H1 (cell line): Measurements from ENCODE around the gene SELPLG. TPM values are rescaled to one million over a fixed set of nuclear protein-coding genes. Genes with fewer than 3 reads are reported as not detected.

ENCODE experiments used
- CTCF ChIA-PET: fragments of 300-600 bp; sonication (Branson Sonifier 250); formaldehyde crosslinking; loops from one replicate; lab custom pipeline; 2021; ENCODE audit not compliant: partially characterized antibody; lab: Charles Lee
- POLR2A ChIA-PET: fragments of 300-600 bp; sonication (Branson Sonifier 250); formaldehyde crosslinking; loops from one replicate; lab custom pipeline; 2021; ENCODE audit warnings: inconsistent platforms; ENCODE audit not compliant: partially characterized antibody; lab: Charles Lee
- DNase-seq, 2 experiments: peaks; one replicate each; pipeline versions ENCODE4 v3.0.0 to v3.0.0-alpha.2; 2010 to 2022; ENCODE audit warnings: low spot score in 2 of 2, low read depth in 1 of 2, mixed read lengths in 1 of 2
- FAIRE-seq: peaks from 2 replicates; lab custom pipeline; 2011; peaks lifted over from hg19 to GRCh38; lab: Jason Lieb, UNC
- H2AFZ ChIP-seq: 2 replicates; pipeline ENCODE4 v1.8.1; 2012; ENCODE audit warnings: low read length, inconsistent platforms
- H2AK5ac ChIP-seq: 2 replicates; pipeline ENCODE4 v1.6.1; 2013; ENCODE audit warnings: low read depth, low read length
- H2BK120ac ChIP-seq: replicated peaks from 2 replicates; pipeline ENCODE3; 2013; ENCODE audit warnings: low read depth, low read length, inconsistent platforms
- H2BK12ac ChIP-seq: 2 replicates; pipeline ENCODE4 v1.6.1; 2013; ENCODE audit warnings: low read depth, low read length
- H2BK15ac ChIP-seq: 2 replicates; pipeline ENCODE4 v1.6.1; 2013; ENCODE audit warnings: low read length
- H2BK20ac ChIP-seq: 2 replicates; pipeline ENCODE4 v1.6.1; 2013; ENCODE audit warnings: low read length
- H2BK5ac ChIP-seq: 2 replicates; pipeline ENCODE4 v1.6.1; 2013; ENCODE audit warnings: low read depth, low read length
- H3K14ac ChIP-seq: 2 replicates; pipeline ENCODE4 v1.6.1; 2013; ENCODE audit warnings: inconsistent platforms; ENCODE audit not compliant: insufficient read length
- H3K18ac ChIP-seq: 2 replicates; pipeline ENCODE4 v1.6.1; 2013; ENCODE audit warnings: low read length; ENCODE audit errors: extremely low read depth
- H3K23ac ChIP-seq: 2 replicates; pipeline ENCODE4 v1.6.1; 2013; ENCODE audit warnings: inconsistent platforms; ENCODE audit not compliant: insufficient read length
- H3K23me2 ChIP-seq: 2 replicates; pipeline ENCODE4 v1.6.1; 2013; ENCODE audit warnings: low read depth, low read length
- H3K27ac ChIP-seq: 2 replicates; pipeline ENCODE4 v1.6.1; 2011; ENCODE audit warnings: low read depth, low read length, inconsistent platforms
- H3K27me3 ChIP-seq, 4 experiments: replicated peaks in 1 of 4; 1 replicate in 1 of 4; 2 replicates in 3 of 4; pipeline versions ENCODE4 v1.6.1 to v1.8.1; 2011 to 2013; ENCODE audit warnings: low read length in 3 of 4, mild to moderate bottlenecking in 3 of 4, inconsistent platforms in 2 of 4, mixed read lengths in 2 of 4, moderate library complexity in 1 of 4; ENCODE audit not compliant: control insufficient read depth in 3 of 4, insufficient read depth in 3 of 4; ENCODE audit errors: extremely low read depth in 1 of 4
- H3K36me3 ChIP-seq, 4 experiments: 2 replicates each; pipeline versions ENCODE4 v1.6.1 to v1.8.1; 2011 to 2013; ENCODE audit warnings: mild to moderate bottlenecking in 4 of 4, low read length in 3 of 4, moderate library complexity in 2 of 4, control low read depth in 1 of 4, inconsistent platforms in 1 of 4; ENCODE audit not compliant: insufficient read depth in 4 of 4, control insufficient read depth in 2 of 4
- H3K4ac ChIP-seq: replicated peaks from 2 replicates; pipeline ENCODE3; 2013; ENCODE audit warnings: low read length, low read depth, mixed read lengths, inconsistent platforms; ENCODE audit not compliant: insufficient read length
- H3K4me1 ChIP-seq, 4 experiments: replicated peaks in 1 of 4; 1 replicate in 1 of 4; 2 replicates in 3 of 4; pipeline versions ENCODE4 v1.6.1 to v1.8.1; 2011 to 2013; ENCODE audit warnings: low read length in 3 of 4, inconsistent platforms in 2 of 4, mixed read lengths in 1 of 4; ENCODE audit not compliant: insufficient read depth in 4 of 4, control insufficient read depth in 3 of 4
- H3K4me2 ChIP-seq, 2 experiments: 2 replicates each; pipeline versions ENCODE4 v1.6.1 to v1.8.1; 2011 to 2013; ENCODE audit warnings: low read depth in 2 of 2, low read length in 2 of 2, control low read depth in 1 of 2, inconsistent platforms in 1 of 2, mild to moderate bottlenecking in 1 of 2; ENCODE audit not compliant: insufficient read depth in 1 of 2
- H3K4me3 ChIP-seq, 4 experiments: fragments of 200-600, 300-600 bp in 1 of 4; sonication (generic), shearing (Covaris generic), sonication (Bioruptor Twin) in 1 of 4; 2 replicates each; pipeline versions ENCODE4 v1.5.1 to v1.8.1; 2011 to 2016; ENCODE audit warnings: low read length in 4 of 4, low read depth in 3 of 4, control low read depth in 2 of 4, inconsistent platforms in 2 of 4, mild to moderate bottlenecking in 2 of 4, mixed read lengths in 1 of 4, moderate library complexity in 1 of 4; ENCODE audit not compliant: insufficient read depth in 2 of 4; ENCODE audit errors: extremely low read depth in 1 of 4
- H3K56ac ChIP-seq: replicated peaks from 2 replicates; pipeline ENCODE3; 2013; ENCODE audit warnings: low read depth, mild to moderate bottlenecking, mixed read lengths, low read length, inconsistent platforms; ENCODE audit not compliant: insufficient read length
- H3K79me1 ChIP-seq: 2 replicates; pipeline ENCODE4 v1.6.1; 2013; ENCODE audit warnings: low read depth, low read length, control low read depth
- H3K79me2 ChIP-seq, 2 experiments: 2 replicates each; pipeline versions ENCODE4 v1.6.1 to v1.8.1; 2012 to 2013; ENCODE audit warnings: low read length in 2 of 2, mild to moderate bottlenecking in 2 of 2, inconsistent platforms in 1 of 2; ENCODE audit not compliant: insufficient read depth in 2 of 2, control insufficient read depth in 1 of 2
- H3K9ac ChIP-seq, 4 experiments: replicated peaks in 1 of 4; 1 replicate in 1 of 4; 2 replicates in 3 of 4; pipeline versions ENCODE4 v1.6.1 to v1.8.1; 2011 to 2013; ENCODE audit warnings: low read depth in 3 of 4, low read length in 3 of 4, control low read depth in 2 of 4, mild to moderate bottlenecking in 2 of 4, moderate library complexity in 2 of 4, inconsistent platforms in 1 of 4; ENCODE audit errors: extremely low read depth in 1 of 4
- H3K9me3 ChIP-seq, 2 experiments: 2 replicates each; pipeline versions ENCODE4 v1.6.1 to v1.8.1; 2012 to 2013; ENCODE audit warnings: mild to moderate bottlenecking in 2 of 2, moderate library complexity in 2 of 2, control low read depth in 1 of 2, inconsistent platforms in 1 of 2, low read depth in 1 of 2, low read length in 1 of 2, mixed read lengths in 1 of 2; ENCODE audit not compliant: insufficient read depth in 2 of 2
- H4K20me1 ChIP-seq, 2 experiments: replicated peaks in 1 of 2; 2 replicates each; pipeline versions ENCODE3 to v1.8.1; 2011 to 2013; ENCODE audit warnings: inconsistent platforms in 2 of 2, low read length in 2 of 2, mild to moderate bottlenecking in 1 of 2; ENCODE audit not compliant: insufficient read depth in 2 of 2, control insufficient read depth in 1 of 2
- H4K5ac ChIP-seq: 2 replicates; pipeline ENCODE4 v1.6.1; 2013; ENCODE audit warnings: low read length, low read depth, mixed read lengths, inconsistent platforms; ENCODE audit not compliant: insufficient read length
- H4K8ac ChIP-seq: 2 replicates; pipeline ENCODE4 v1.8.0; 2013; ENCODE audit warnings: mild to moderate bottlenecking, moderate library complexity, low read length, inconsistent platforms; ENCODE audit not compliant: insufficient read depth; ENCODE audit errors: extremely low read depth
- H4K91ac ChIP-seq: replicated peaks from 2 replicates; pipeline ENCODE3; 2013; ENCODE audit warnings: low read length, mixed read lengths, inconsistent platforms; ENCODE audit not compliant: insufficient read length
- CEBPB ChIP-seq: IDR thresholded peaks from 2 replicates; pipeline ENCODE4 v1.6.1; 2012; ENCODE audit warnings: low read depth, low read length
- ZNF274 ChIP-seq: IDR thresholded peaks from 2 replicates; pipeline ENCODE4 v1.7.0; 2012; ENCODE audit warnings: low read length, borderline replicate concordance; ENCODE audit errors: extremely low read depth
- WGBS, 2 experiments: shearing (Covaris generic) in 1 of 2; methylation state at CpG; one replicate each; pipeline versions ENCODE4 v1.1.6 to v1.1.7; 2013 to 2015; ENCODE audit warnings: low lambda C conversion rate in 2 of 2, mixed read lengths in 2 of 2, inconsistent platforms in 1 of 2, low coverage in 1 of 2, missing lambda C conversion rate in 1 of 2; ENCODE audit not compliant: insufficient replicate concordance in 2 of 2, insufficient coverage in 1 of 2, insufficient read length in 1 of 2; ENCODE audit errors: extremely low coverage in 1 of 2, missing lambda C conversion rate in 1 of 2; 5-methylcytosine and 5-hydroxymethylcytosine counted together
- polyA plus RNA-seq, 7 experiments: library from polyadenylated mRNA; depleted of rRNA in 3 of 7; stranded (reverse) in 5 of 7; unstranded in 2 of 7; fragments of >200 nt in 5 of 7; fragments of 200-250 nt in 2 of 7; gene quantifications; 1 replicate in 5 of 7; 2 replicates in 1 of 7; 4 replicates in 1 of 7; pipeline versions ENCODE4 v1.2.1 to v1.2.3, GENCODE V29; 2011 to 2013; ENCODE audit warnings: missing spikeins in 2 of 7, mixed read lengths in 2 of 7
- total RNA-seq: library from RNA; stranded (reverse); fragmentation: NEBNext Ultra II Directional; extraction: Animal tissue kit (Norgen Biotek cat#: 25700); gene quantifications from 2 replicates; pipeline ENCODE4 v1.2.1, GENCODE V29; 2021

Gene SELPLG
- total and polyA plus RNA-seq, 2 of the 8 experiments (the other 6 are each of a cell fraction or from before 2014, with no cell fraction given): 0.18 TPM; not detected in 1

GRCh38 chr12:108633081-108633533 lies 587 bp downstream of the SELPLG start:
- no peak overlapping the region for H2BK15ac ChIP-seq
- H2BK5ac ChIP-seq: no peak overlapping the region
- H3K79me1 ChIP-seq: no peaks in the 10 kb centered on the region
- 90% methylated on average over 7 of the region's 7 CpGs; no CpG with 5 or more reads in 1 of the 2 experiments for WGBS, 2 experiments
- ChIA-PET CTCF (interaction anchor here (0.7 to 10.0 kb wide), 6 partner anchors 13 to 63 kb away, joined by 3 to 90 read pairs (median 5); no protein-coding TSS in a partner anchor), POLR2A (no interaction called here)
- peaks cover 11 to 35% (median 17%) of the 10 kb centered on the region in 4 experiments for H3K4me1 ChIP-seq
- H2AFZ ChIP-seq: no peak overlapping the region
- H3K56ac ChIP-seq: no peak overlapping the region
- H3K23me2 ChIP-seq: no peaks in the 10 kb centered on the region
- H3K9me3 ChIP-seq: no peaks in the 10 kb centered on the region
- no peak overlapping the region for H2BK120ac ChIP-seq
- no peak overlapping the region for H2BK20ac ChIP-seq
- H3K23ac ChIP-seq: no peak overlapping the region
- H3K4me2 ChIP-seq: no peak overlapping the region
- H4K91ac ChIP-seq: no peak overlapping the region
- DNase-seq: no peak
- no peaks in the 10 kb centered on the region for H3K79me2 ChIP-seq
- no peak overlapping the region for H2AK5ac ChIP-seq
- H2BK12ac ChIP-seq: 0 out of 2 replicates have a peak overlapping the region, but pooled peaks have one; percentile 17
- no peak overlapping the region for H3K18ac ChIP-seq
- no peak overlapping the region; the same call in 1 of the 2 replicates for H4K8ac ChIP-seq
- H4K20me1 ChIP-seq: no peaks in the 10 kb centered on the region
- H3K4me3 ChIP-seq: no peak overlapping the region
- H3K9ac ChIP-seq: no peak overlapping the region
- TF ChIP-seq CEBPB: no peak
- TF ChIP-seq ZNF274: no peak
- no peak overlapping the region for H4K5ac ChIP-seq
- no peak overlapping the region for H3K14ac ChIP-seq
- H3K4ac ChIP-seq: no peak overlapping the region
- no peaks in the 10 kb centered on the region for H3K27me3 ChIP-seq
- H3K36me3 ChIP-seq: no peaks in the 10 kb centered on the region
- no peak for FAIRE-seq
- no peak overlapping the region for H3K27ac ChIP-seq
